GM06990 (cell line): ENCODE data around the gene TMED1.

Source experiments
- DNase-seq: peaks from one replicate; pipeline ENCODE4 v3.0.0-alpha.2; 2011; ENCODE audit not compliant: insufficient read length; ENCODE audit errors: extremely low read depth
- H3K27me3 ChIP-seq: replicated peaks from 2 replicates; pipeline ENCODE4 v1.6.0; 2011; ENCODE audit warnings: low read length; ENCODE audit not compliant: control insufficient read depth, insufficient read depth
- H3K36me3 ChIP-seq: 2 replicates; pipeline ENCODE4 v1.5.1; 2011; ENCODE audit warnings: low read length; ENCODE audit not compliant: control insufficient read depth, insufficient read depth
- H3K4me3 ChIP-seq: replicated peaks from 2 replicates; pipeline ENCODE4 v1.5.1; 2011; ENCODE audit warnings: low read depth, mild to moderate bottlenecking, control low read depth, low read length
- TF ChIP-seq, protein P1 (sequence below): IDR thresholded peaks from 2 replicates; pipeline ENCODE4 v1.5.1; 2011; ENCODE audit warnings: low read length, control low read depth, mild to moderate bottlenecking, inconsistent platforms; ENCODE audit not compliant: insufficient read depth, poor library complexity, severe bottlenecking

Gene TMED1

GRCh38 chr19:10797078-10797477 is 38.9 kb downstream of the TMED1 start:
- H3K27me3 ChIP-seq: no peaks in the 10 kb centered on the region
- no peak for DNase-seq
- H3K4me3 ChIP-seq: no peak overlapping the region
- TF ChIP-seq, protein P1, sequence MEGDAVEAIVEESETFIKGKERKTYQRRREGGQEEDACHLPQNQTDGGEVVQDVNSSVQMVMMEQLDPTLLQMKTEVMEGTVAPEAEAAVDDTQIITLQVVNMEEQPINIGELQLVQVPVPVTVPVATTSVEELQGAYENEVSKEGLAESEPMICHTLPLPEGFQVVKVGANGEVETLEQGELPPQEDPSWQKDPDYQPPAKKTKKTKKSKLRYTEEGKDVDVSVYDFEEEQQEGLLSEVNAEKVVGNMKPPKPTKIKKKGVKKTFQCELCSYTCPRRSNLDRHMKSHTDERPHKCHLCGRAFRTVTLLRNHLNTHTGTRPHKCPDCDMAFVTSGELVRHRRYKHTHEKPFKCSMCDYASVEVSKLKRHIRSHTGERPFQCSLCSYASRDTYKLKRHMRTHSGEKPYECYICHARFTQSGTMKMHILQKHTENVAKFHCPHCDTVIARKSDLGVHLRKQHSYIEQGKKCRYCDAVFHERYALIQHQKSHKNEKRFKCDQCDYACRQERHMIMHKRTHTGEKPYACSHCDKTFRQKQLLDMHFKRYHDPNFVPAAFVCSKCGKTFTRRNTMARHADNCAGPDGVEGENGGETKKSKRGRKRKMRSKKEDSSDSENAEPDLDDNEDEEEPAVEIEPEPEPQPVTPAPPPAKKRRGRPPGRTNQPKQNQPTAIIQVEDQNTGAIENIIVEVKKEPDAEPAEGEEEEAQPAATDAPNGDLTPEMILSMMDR: no peak
- H3K36me3 ChIP-seq: peaks cover 34% of the 10 kb centered on the region

DNA sequence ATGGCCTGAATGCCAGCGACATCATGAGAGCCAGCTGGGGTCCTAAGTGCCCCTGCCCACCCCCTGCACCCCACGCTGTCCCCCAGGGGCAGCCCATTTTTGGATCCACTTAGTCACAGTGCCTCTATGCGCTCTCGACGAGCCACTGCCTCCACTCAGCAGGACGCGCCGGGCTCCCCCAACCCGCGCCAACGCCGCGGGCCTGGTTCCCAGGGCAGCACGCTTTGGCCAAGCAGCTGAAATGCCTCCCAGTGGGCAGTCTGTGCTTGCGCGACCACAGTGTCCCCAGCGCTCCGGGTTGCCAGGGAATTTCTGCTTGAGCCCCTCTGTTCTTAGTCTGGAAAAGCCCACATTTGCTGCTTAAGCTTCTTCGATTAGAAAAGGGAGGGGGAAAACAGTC is 39.4 kb downstream of the TMED1 start:
- peaks cover 34% of the 10 kb centered on the region for H3K36me3 ChIP-seq
- H3K27me3 ChIP-seq: no peaks in the 10 kb centered on the region
- DNase-seq: no peak
- TF ChIP-seq, protein P1: no peak
- H3K4me3 ChIP-seq: no peak overlapping the region

DNA sequence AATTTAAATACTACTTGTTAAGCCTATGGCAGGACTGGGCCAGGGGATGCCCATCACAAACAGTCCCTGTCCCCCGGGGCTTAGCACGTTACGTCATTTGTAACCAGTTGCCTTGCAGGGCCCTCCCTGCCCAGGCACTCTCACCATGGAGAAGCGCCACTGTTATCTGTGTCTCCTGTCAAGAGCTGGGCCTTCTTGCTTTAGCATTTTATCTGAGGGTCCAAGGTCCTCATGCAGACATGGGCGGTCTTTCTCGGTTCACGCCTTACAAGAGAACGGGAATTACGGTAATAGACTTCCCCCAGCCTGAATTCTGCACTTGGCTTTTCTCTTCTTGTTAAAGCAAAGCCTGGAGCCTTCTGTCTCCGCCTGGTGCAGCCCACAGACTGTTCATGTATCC is 46.1 kb downstream of the TMED1 start:
- H3K27me3 ChIP-seq: no peaks in the 10 kb centered on the region
- no peak for DNase-seq

DNA sequence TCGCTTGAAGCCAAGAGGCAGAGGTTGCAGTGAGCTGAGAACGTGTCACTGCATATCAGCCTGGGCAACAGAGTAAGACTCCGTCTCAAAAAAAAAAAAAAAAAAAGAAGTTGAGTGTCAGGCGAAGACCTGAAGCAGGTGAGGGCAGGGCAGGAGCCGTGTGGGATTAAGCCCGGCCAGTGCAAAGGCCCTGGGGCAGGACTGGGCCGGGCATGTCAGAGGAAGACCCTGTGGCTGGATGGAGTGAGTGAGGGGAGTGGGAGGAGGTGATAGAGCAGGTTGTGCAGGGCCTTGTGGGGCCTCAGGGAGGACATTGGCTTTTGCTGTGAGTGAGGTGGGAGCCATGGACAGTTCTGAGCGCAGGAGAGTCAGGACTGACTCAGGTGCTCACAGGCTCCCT is 47.9 kb downstream of the TMED1 start:
- H3K4me3 ChIP-seq: no peak overlapping the region
- H3K27me3 ChIP-seq: no peaks in the 10 kb centered on the region
- TF ChIP-seq, protein P1: no peak
- no peak for DNase-seq
- peaks cover 38% of the 10 kb centered on the region for H3K36me3 ChIP-seq

More for the DNA sequence above, 46.1 kb downstream of the TMED1 start:
- TF ChIP-seq, protein P1: no peak
- H3K4me3 ChIP-seq: no peak overlapping the region
- H3K36me3 ChIP-seq: peaks cover 36% of the 10 kb centered on the region

GRCh38 chr19:10784257-10784656 is 51.8 kb downstream of the TMED1 start:
- H3K4me3 ChIP-seq: no peak overlapping the region
- no peak for DNase-seq
- peaks cover 51% of the 10 kb centered on the region for H3K36me3 ChIP-seq
- TF ChIP-seq, protein P1: no peak
- H3K27me3 ChIP-seq: no peaks in the 10 kb centered on the region

- DNase-seq: no peak
- no peaks in the 10 kb centered on the region for H3K27me3 ChIP-seq
- TF ChIP-seq, protein P1: no peak
- peaks cover 46% of the 10 kb centered on the region for H3K36me3 ChIP-seq
- H3K4me3 ChIP-seq: no peak overlapping the region
Observed at GRCh38 chr19:10782795-10783194, 53.2 kb downstream of the TMED1 start.
